Jurkat, Clone E6-1 (cell line): ENCODE measurements around the gene PLBD2.

Experiments used
- DNase-seq: peaks from one replicate; pipeline ENCODE4 v3.0.0-alpha.2; 2011; ENCODE audit warnings: low read depth, low spot score
- H3K4me3 ChIP-seq: 2 replicates; pipeline ENCODE4 v1.5.1; 2011; ENCODE audit warnings: mild to moderate bottlenecking, low read length, control low read depth, moderate library complexity

Gene PLBD2

GRCh38 chr12:113427882-113428281 lies 69.5 kb downstream of the PLBD2 start:
- DNase-seq: no peak
- H3K4me3 ChIP-seq: no peak overlapping the region

- DNase-seq: no peak
- no peak overlapping the region for H3K4me3 ChIP-seq
Observed at GRCh38 chr12:113428482-113428881, 70.1 kb downstream of the PLBD2 start.

- no peak overlapping the region for H3K4me3 ChIP-seq
- no peak for DNase-seq
Observed at GRCh38 chr12:113432986-113433385, 74.6 kb downstream of the PLBD2 start.

- no peak overlapping the region for H3K4me3 ChIP-seq
- DNase-seq: no peak
Observed at GRCh38 chr12:113435367-113435766, 77.0 kb downstream of the PLBD2 start.

- DNase-seq: no peak
- no peak overlapping the region for H3K4me3 ChIP-seq
Observed at GRCh38 chr12:113436586-113436985, 78.2 kb downstream of the PLBD2 start.

- no peak overlapping the region for H3K4me3 ChIP-seq
- DNase-seq: no peak
Observed at GRCh38 chr12:113436993-113437728, 78.8 kb downstream of the PLBD2 start.

GRCh38 chr12:113437729-113438100 lies 79.3 kb downstream of the PLBD2 start:
- no peak for DNase-seq
- H3K4me3 ChIP-seq: no peak overlapping the region

- no peak for DNase-seq
- H3K4me3 ChIP-seq: no peak overlapping the region
Observed at GRCh38 chr12:113438523-113439300, 80.3 kb downstream of the PLBD2 start.

GRCh38 chr12:113439301-113439597 lies 80.9 kb downstream of the PLBD2 start:
- DNase-seq: no peak
- H3K4me3 ChIP-seq: no peak overlapping the region

- DNase-seq: no peak
- no peak overlapping the region for H3K4me3 ChIP-seq
Observed at GRCh38 chr12:113439606-113440030, 81.2 kb downstream of the PLBD2 start.

GRCh38 chr12:113440336-113440735 lies 81.9 kb downstream of the PLBD2 start:
- H3K4me3 ChIP-seq: no peak overlapping the region
- DNase-seq: no peak
